HepG2 (cell line): ENCODE data around the gene TCOF1. TPM values are rescaled to one million over a fixed set of nuclear protein-coding genes. Genes with fewer than 3 reads are reported as not detected.

Experiments
- ATAC-seq: fragments of 200-7000 bp; cut with Tn5 transposase; 3 replicates; pipeline ENCODE4 v1.9.1; 2020; ENCODE audit warnings: mild to moderate bottlenecking, moderate library complexity
- BruUV-seq: library from RNA; stranded (reverse); fragments of 400-500 nt; replicated peaks from 2 replicates; lab custom pipeline; 2021; lab: Mats Ljungman, UMichigan
- CTCF ChIA-PET: fragments of 300-600 bp; formaldehyde crosslinking; extraction: SDS; loops from one replicate; lab custom pipeline; 2021; ENCODE audit warnings: low total read pairs, inconsistent platforms, low intra/inter-chr PET ratio; lab: Yijun Ruan, JAX
- POLR2A ChIA-PET: fragments of 350-600 bp; sonication (Branson Sonifier 250); formaldehyde crosslinking; loops from one replicate; lab custom pipeline; 2020; ENCODE audit warnings: antibody characterized with exemption, inconsistent platforms; lab: Yijun Ruan, JAX
- DNase-seq: peaks from one replicate; pipeline ENCODE4 v3.0.0-alpha.2; 2015; ENCODE audit warnings: low spot score
- FAIRE-seq: peaks from 3 replicates; lab custom pipeline; 2011; peaks lifted over from hg19 to GRCh38; lab: Jason Lieb, UNC
- H2AFZ ChIP-seq: one replicate; pipeline ENCODE4 v1.6.1; 2011; ENCODE audit warnings: low read length, inconsistent platforms
- H3K27ac ChIP-seq: fragments of 300-600 bp; 3 replicates; pipeline ENCODE4 v1.8.0; 2011; ENCODE audit warnings: mixed run types, mild to moderate bottlenecking, mixed read lengths, low read length, inconsistent platforms; ENCODE audit not compliant: insufficient read depth; ENCODE audit errors: extremely low read length
- H3K27me3 ChIP-seq, 2 experiments: fragments of 200-600 bp in 1 of 2; 2 replicates in 1 of 2; 3 replicates in 1 of 2; pipeline versions ENCODE4 v1.6.0 to v1.8.0; 2011; ENCODE audit warnings: low read length in 2 of 2, mild to moderate bottlenecking in 2 of 2, moderate library complexity in 2 of 2, inconsistent platforms in 1 of 2; ENCODE audit not compliant: insufficient read depth in 2 of 2, control insufficient read depth in 1 of 2
- H3K36me3 ChIP-seq, 2 experiments: fragments of 200-600 bp in 1 of 2; replicated peaks in 1 of 2; 2 replicates in 1 of 2; 3 replicates in 1 of 2; pipeline versions ENCODE4 v1.5.1 to v1.8.0; 2011; ENCODE audit warnings: low read length in 2 of 2, inconsistent platforms in 1 of 2; ENCODE audit not compliant: insufficient read depth in 2 of 2, control insufficient read depth in 1 of 2
- H3K4me1 ChIP-seq: 2 replicates; pipeline ENCODE4 v1.5.1; 2012; ENCODE audit warnings: low read length, inconsistent platforms; ENCODE audit not compliant: insufficient read depth
- H3K4me2 ChIP-seq: 2 replicates; pipeline ENCODE4 v1.6.0; 2011; ENCODE audit warnings: low read depth, low read length, inconsistent platforms
- H3K4me3 ChIP-seq, 3 experiments: fragments of 200-600 bp in 1 of 3; sonication (generic), shearing (Covaris generic) in 1 of 3; replicated peaks in 1 of 3; 2 replicates each; pipeline ENCODE4 v1.5.1; 2011 to 2016; ENCODE audit warnings: low read length in 3 of 3, inconsistent platforms in 2 of 3, low read depth in 2 of 3, mild to moderate bottlenecking in 2 of 3, control low read depth in 1 of 3, mixed read lengths in 1 of 3; ENCODE audit not compliant: insufficient read depth in 1 of 3
- H3K79me2 ChIP-seq: one replicate; pipeline ENCODE4 v1.6.1; 2011; ENCODE audit warnings: low read length, inconsistent platforms; ENCODE audit not compliant: insufficient read depth
- H3K9ac ChIP-seq: 2 replicates; pipeline ENCODE4 v1.6.0; 2011; ENCODE audit warnings: mild to moderate bottlenecking, low read depth, low read length, inconsistent platforms; ENCODE audit not compliant: insufficient read depth
- H3K9me3 ChIP-seq: 2 replicates; pipeline ENCODE4 v1.5.1; 2012; ENCODE audit warnings: mild to moderate bottlenecking, low read length
- H4K20me1 ChIP-seq: 2 replicates; pipeline ENCODE4 v1.6.0; 2011; ENCODE audit warnings: inconsistent platforms, mild to moderate bottlenecking, low read length, moderate library complexity; ENCODE audit not compliant: insufficient read depth
- POLR2A ChIP-seq, 2 experiments: IDR thresholded peaks; 2 replicates each; pipeline ENCODE4 v1.6.1; 2011; ENCODE audit warnings: low read depth in 2 of 2, low read length in 2 of 2, mild to moderate bottlenecking in 1 of 2, moderate library complexity in 1 of 2; ENCODE audit not compliant: insufficient read depth in 1 of 2
- RBM22 ChIP-seq: fragments of 200-400 bp; formaldehyde crosslinking; optimal IDR thresholded peaks from 2 replicates; pipeline ENCODE3; 2017; ENCODE audit warnings: mild to moderate bottlenecking, low read length, moderate library complexity
- RFXAP ChIP-seq: sonication (generic); formaldehyde crosslinking; IDR thresholded peaks from 2 replicates; pipeline ENCODE4 v1.4.0; 2020; ENCODE audit warnings: missing genetic modification reagents, borderline replicate concordance
- TCF7L2 ChIP-seq: IDR thresholded peaks from 2 replicates; pipeline ENCODE4 v1.6.1; 2011; ENCODE audit warnings: mild to moderate bottlenecking, low read depth, low read length, moderate library complexity
- ZBTB39 ChIP-seq: sonication (generic); formaldehyde crosslinking; IDR thresholded peaks from 2 replicates; pipeline ENCODE4 v1.5.0; 2020; ENCODE audit warnings: missing genetic modification reagents
- ZHX2 ChIP-seq, 2 experiments: sonication (generic) in 1 of 2; formaldehyde crosslinking in 1 of 2; IDR thresholded peaks; 2 replicates each; pipeline versions ENCODE4 v1.6.1 to v1.9.0; 2014 to 2022; ENCODE audit warnings: antibody characterized with exemption in 1 of 2, borderline replicate concordance in 1 of 2, inconsistent platforms in 1 of 2, low read depth in 1 of 2, missing genetic modification reagents in 1 of 2
- ZNF441 ChIP-seq: sonication (generic); formaldehyde crosslinking; IDR thresholded peaks from 2 replicates; pipeline ENCODE4 v1.7.0; 2021; ENCODE audit warnings: missing genetic modification reagents, borderline replicate concordance
- ZNF567 ChIP-seq: sonication (generic); formaldehyde crosslinking; IDR thresholded peaks from 2 replicates; pipeline ENCODE4 v1.8.1; 2023; ENCODE audit warnings: mild to moderate bottlenecking, missing genetic modification reagents, borderline replicate concordance
- ZZZ3 ChIP-seq: sonication (generic); formaldehyde crosslinking; IDR thresholded peaks from 2 replicates; pipeline ENCODE4 v1.4.0; 2020; ENCODE audit warnings: missing genetic modification reagents, mild to moderate bottlenecking, borderline replicate concordance
- WGBS: methylation state at CpG from one replicate; pipeline ENCODE4 v1.1.6; 2017; ENCODE audit warnings: low lambda C conversion rate; 5-methylcytosine and 5-hydroxymethylcytosine counted together
- in situ Hi-C: cut with HindIII; loops from 2 replicates; pipeline ENCODE4 v1.10.0; 2017; ENCODE audit warnings: low pct_unique_long_range_greater_than_20kb; ENCODE audit not compliant: extremely low pct_ligation_motif_present
- intact Hi-C: fragments of 100-400 bp; cut with micrococcal nuclease; formaldehyde crosslinking; loops from one replicate; pipeline ENCODE4 v1.10.0; 2022; ENCODE audit not compliant: unreplicated experiment
- polyA plus RNA-seq, 8 experiments: library from polyadenylated mRNA; depleted of rRNA in 3 of 8; stranded (reverse) in 7 of 8; unstranded in 1 of 8; fragments of >200 nt; fragmentation: Illumina TruSeq in 4 of 8; extraction: Trizol in 4 of 8; gene quantifications; 2 replicates each; pipeline versions ENCODE4 v1.2.1 to v1.2.3, GENCODE V29; 2011 to 2016; ENCODE audit warnings: low read depth in 4 of 8, missing spikeins in 1 of 8, mixed read lengths in 1 of 8; ENCODE audit not compliant: insufficient read depth in 1 of 8
- total RNA-seq, 5 experiments: library from RNA; depleted of rRNA; stranded (reverse); fragments of >200 nt; fragmentation: Illumina TruSeq; extraction: Trizol; gene quantifications; 2 replicates each; pipeline ENCODE4 v1.2.3, GENCODE V29; 2016; ENCODE audit warnings: low read depth in 1 of 5

The TCOF1 gene
- total and polyA plus RNA-seq, 2 of the 13 experiments (the other 11 are each of a cell fraction or from before 2014, with no cell fraction given) = 10.1 to 41.6 TPM

GRCh38 chr5:150402229-150402773, 44.8 kb downstream of the TCOF1 start:
- TF ChIP-seq ZNF441 (CRISPR knock-in tag) = no peak
- H3K36me3 ChIP-seq = peaks cover 19 to 54% of the 10 kb centered on the region in 2 experiments; a peak in 4 of 5 replicates
- DNase-seq (no peak), FAIRE-seq (no peak), ATAC-seq (no peak)
- no peak overlapping the region for H3K9ac ChIP-seq
- BruUV-seq = no TSS peak
- H3K4me2 ChIP-seq = no peak overlapping the region
- no peaks in the 10 kb centered on the region for H3K79me2 ChIP-seq
- no peaks in the 10 kb centered on the region for H3K27me3 ChIP-seq
- POLR2A ChIA-PET = interaction anchor here (1.3 to 2.0 kb wide), 2 partner anchors 8 to 10 kb away, joined by 3 to 6 read pairs; partner anchors contain the start of gene CD74
- in situ Hi-C loops = no loop called here
- intact Hi-C loops = no loop called here
- 96% methylated on average over 4 of the region's 4 CpGs for WGBS
- H2AFZ ChIP-seq = no peak overlapping the region
- H4K20me1 ChIP-seq = no peaks in the 10 kb centered on the region
- no peaks in the 10 kb centered on the region for H3K4me1 ChIP-seq
- H3K27ac ChIP-seq = no peak overlapping the region
- no peaks in the 10 kb centered on the region for H3K9me3 ChIP-seq
- CTCF ChIA-PET = no interaction called here
- no peak overlapping the region for H3K4me3 ChIP-seq

GRCh38 chr5:150402901-150403342, 45.4 kb downstream of the TCOF1 start:
- H3K27ac ChIP-seq = no peak overlapping the region
- H2AFZ ChIP-seq = no peak overlapping the region
- TSS peak; percentile 25 for BruUV-seq
- no peaks in the 10 kb centered on the region for H3K9me3 ChIP-seq
- intact Hi-C loops (no loop called here), in situ Hi-C loops (no loop called here)
- H4K20me1 ChIP-seq = no peaks in the 10 kb centered on the region
- H3K79me2 ChIP-seq = no peaks in the 10 kb centered on the region
- H3K36me3 ChIP-seq = peaks cover 19 to 51% of the 10 kb centered on the region in 2 experiments; a peak in 4 of 5 replicates
- ATAC-seq (no peak), DNase-seq (no peak), FAIRE-seq (no peak)
- CTCF ChIA-PET = no interaction called here
- POLR2A ChIA-PET = interaction anchor here (1.3 to 2.0 kb wide), 2 partner anchors 8 to 10 kb away, joined by 3 to 6 read pairs; partner anchors contain the start of gene CD74
- no peak overlapping the region for H3K4me2 ChIP-seq
- H3K4me3 ChIP-seq = no peak overlapping the region
- no peaks in the 10 kb centered on the region for H3K4me1 ChIP-seq
- no peaks in the 10 kb centered on the region for H3K27me3 ChIP-seq
- WGBS = 97% methylated on average over 6 of the region's 12 CpGs
- H3K9ac ChIP-seq = no peak overlapping the region
- no peak for TF ChIP-seq ZZZ3 (CRISPR knock-in tag)
- no peak for TF ChIP-seq TCF7L2
- 0 out of 4 replicates have a peak, but pooled peaks of 1 of the 2 experiments have one; percentile 27 for TF ChIP-seq POLR2A (IDR thresholded peaks at IDR 0.05; ENCODE audit: insufficient read depth in 1 of 2, low read depth in 2 of 2, low read length in 2 of 2)
- peak; percentile 42 for TF ChIP-seq RBM22
- TF ChIP-seq ZBTB39 = no peak
- TF ChIP-seq ZNF567 (CRISPR knock-in tag) = no peak
- no peak for TF ChIP-seq RFXAP (CRISPR knock-in tag)
- no peak for TF ChIP-seq ZHX2 (IDR thresholded peaks at IDR 0.05; ENCODE audit: low read depth)
- TF ChIP-seq ZHX2 (CRISPR knock-in tag; IDR thresholded peaks at IDR 0.05; ENCODE audit: borderline replicate concordance) = no peak
